Naive thymus-derived CD4-positive, alpha-beta T cell (primary cell): ENCODE data around the gene BCL2L1. TPM values are rescaled to one million over a fixed set of nuclear protein-coding genes. Genes with fewer than 3 reads are reported as not detected.

Experiments used
- ATAC-seq: fragments of 150-1000 bp; cut with Tn5 transposase; 2 replicates; pipeline ENCODE4 v1.10.0; 2021; ENCODE audit warnings: mild to moderate bottlenecking, moderate library complexity
- CTCF ChIA-PET: fragments of 350-600 bp; sonication (Branson Sonifier 250); formaldehyde crosslinking; loops from one replicate; lab custom pipeline; 2021; ENCODE audit warnings: antibody characterized with exemption; lab: Charles Lee
- POLR2A ChIA-PET: fragments of 350-600 bp; sonication (Branson Sonifier 250); formaldehyde crosslinking; loops from one replicate; lab custom pipeline; 2021; ENCODE audit warnings: antibody characterized with exemption, inconsistent platforms; lab: Charles Lee
- DNase-seq, 9 donors: peaks; one replicate each; pipeline versions ENCODE4 v3.0.0 to v3.0.0-alpha.2; 2020 to 2022; ENCODE audit warnings: mixed read lengths in 1 of 9
- H3K27ac ChIP-seq: one replicate; pipeline ENCODE4 v1.7.0; 2013; ENCODE audit warnings: mild to moderate bottlenecking, low read depth, low read length, moderate library complexity
- H3K27me3 ChIP-seq, 2 donors: one replicate each; pipeline ENCODE4 v1.7.0; 2013; ENCODE audit warnings: low read length in 2 of 2, mild to moderate bottlenecking in 2 of 2, moderate library complexity in 2 of 2; ENCODE audit not compliant: control insufficient read depth in 2 of 2, insufficient read depth in 2 of 2
- H3K36me3 ChIP-seq, 3 experiments: 1 replicate in 2 of 3; 2 replicates in 1 of 3; pipeline ENCODE4 v1.7.0; 2013; ENCODE audit warnings: low read length in 3 of 3, mild to moderate bottlenecking in 3 of 3, moderate library complexity in 1 of 3; ENCODE audit not compliant: insufficient read depth in 3 of 3, control insufficient read depth in 2 of 3
- H3K4me1 ChIP-seq, 2 donors: one replicate each; pipeline ENCODE4 v1.7.0; 2013; ENCODE audit warnings: low read length in 2 of 2, mild to moderate bottlenecking in 2 of 2, moderate library complexity in 1 of 2; ENCODE audit not compliant: control insufficient read depth in 2 of 2, insufficient read depth in 2 of 2
- H3K4me3 ChIP-seq: 2 replicates; pipeline ENCODE4 v1.7.0; 2013; ENCODE audit warnings: mild to moderate bottlenecking, low read length
- H3K9me3 ChIP-seq, 3 experiments: 1 replicate in 2 of 3; 2 replicates in 1 of 3; pipeline ENCODE4 v1.7.0; 2013; ENCODE audit warnings: low read length in 3 of 3; ENCODE audit not compliant: control insufficient read depth in 2 of 3
- H3K27ac Mint-ChIP-seq, 9 donors: one replicate each; pipeline ENCODE4 v1.8.0; 2020 to 2022; ENCODE audit warnings: mixed read lengths in 9 of 9, mild to moderate bottlenecking in 8 of 9, moderate library complexity in 5 of 9, inconsistent platforms in 2 of 9
- H3K27me3 Mint-ChIP-seq, 5 donors: one replicate each; pipeline ENCODE4 v1.8.0; 2021 to 2022; ENCODE audit warnings: mixed read lengths in 5 of 5, mild to moderate bottlenecking in 1 of 5
- H3K36me3 Mint-ChIP-seq, 5 donors: one replicate each; pipeline ENCODE4 v1.8.0; 2020 to 2022; ENCODE audit warnings: mixed read lengths in 5 of 5, mild to moderate bottlenecking in 3 of 5, inconsistent platforms in 1 of 5
- H3K4me1 Mint-ChIP-seq, 7 donors: one replicate each; pipeline ENCODE4 v1.8.0; 2020 to 2022; ENCODE audit warnings: mixed read lengths in 7 of 7, mild to moderate bottlenecking in 3 of 7, inconsistent platforms in 1 of 7
- H3K4me3 Mint-ChIP-seq, 10 donors: one replicate each; pipeline ENCODE4 v1.8.0; 2020 to 2022; ENCODE audit warnings: mild to moderate bottlenecking in 10 of 10, mixed read lengths in 10 of 10, moderate library complexity in 6 of 10, inconsistent platforms in 2 of 10
- H3K9me3 Mint-ChIP-seq, 11 donors: one replicate each; pipeline ENCODE4 v1.8.0; 2020 to 2022; ENCODE audit warnings: mixed read lengths in 11 of 11, mild to moderate bottlenecking in 4 of 11, inconsistent platforms in 1 of 11, moderate library complexity in 1 of 11
- intact Hi-C, 2 donors: fragments of 100-400 bp; cut with micrococcal nuclease; formaldehyde crosslinking; loops; one replicate each; pipeline ENCODE4 v1.15.1; 2023
- polyA plus RNA-seq, 2 donors: library from polyadenylated mRNA; unstranded; fragments of 300-500 nt; fragmentation: Illumina TruSeq; gene quantifications; one replicate each; pipeline ENCODE4 v1.2.3, GENCODE V29; 2021
- total RNA-seq, 6 experiments: library from RNA in 5 of 6; stranded (reverse) in 5 of 6; gene quantifications; 1 replicate in 5 of 6; 2 replicates in 1 of 6; pipeline ENCODE4 v1.2.3 and lab custom pipeline; 2021 to 2026

The BCL2L1 gene
- total and polyA plus RNA-seq, 7 experiments from 2014 or later, result 11.5 to 111 (median 15.6) TPM

- Mint-ChIP-seq H3K4me1 (peaks cover 35 to 71% (median 48%) of the 10 kb centered on the region in 7 donors), H3K27me3 (no peaks in the 10 kb centered on the region), H3K9me3 (peaks cover 0 to 1% (median 0%) of the 10 kb centered on the region in 11 donors), H3K36me3 (peaks cover 0 to 26% (median 0%) of the 10 kb centered on the region in 5 donors), H3K4me3 (no peak overlapping the region), H3K27ac (peak overlapping the region in 6 of 9 donors; percentile 23 to 88 (median 72))
- no peak for ATAC-seq
- intact Hi-C loops, result loop anchor here in 1 of 2 donors (10.0 kb wide), 1 partner anchor 350 kb away; the partner anchor contains the start of gene CCM2L
- ChIA-PET POLR2A (interaction anchor here (1.2 to 2.5 kb wide), 2 partner anchors 10 to 58 kb away, joined by 4 to 13 read pairs; partner anchors contain the start of gene BCL2L1), CTCF (interaction anchor here (0.8 to 2.9 kb wide), 4 partner anchors 9 to 62 kb away, joined by 4 to 31 read pairs (median 4); no protein-coding TSS in a partner anchor)
- H3K27me3 ChIP-seq, result no peaks in the 10 kb centered on the region
- H3K4me1 ChIP-seq, result peaks cover 4 to 28% of the 10 kb centered on the region in 2 donors
- H3K9me3 ChIP-seq, result no peaks in the 10 kb centered on the region
- no peak for DNase-seq
- H3K27ac ChIP-seq, result peak overlapping the region; percentile 33
- no peak overlapping the region for H3K4me3 ChIP-seq
- peaks cover 0 to 21% (median 0%) of the 10 kb centered on the region in 3 experiments for H3K36me3 ChIP-seq
Measured at GRCh38 chr20:31664696-31665354, 57.8 kb downstream of the BCL2L1 start.

- Histone ChIP-seq H3K9me3 (no peaks in the 10 kb centered on the region), H3K36me3 (peaks cover 0 to 21% (median 0%) of the 10 kb centered on the region in 3 experiments), H3K4me1 (peaks cover 4 to 28% of the 10 kb centered on the region in 2 donors), H3K27ac (no peak overlapping the region), H3K4me3 (no peak overlapping the region), H3K27me3 (no peaks in the 10 kb centered on the region)
- Mint-ChIP-seq H3K36me3 (peaks cover 0 to 23% (median 0%) of the 10 kb centered on the region in 5 donors), H3K27ac (peak overlapping the region; percentile 42 to 84 (median 72)), H3K9me3 (peaks cover 0 to 1% (median 0%) of the 10 kb centered on the region in 11 donors), H3K27me3 (no peaks in the 10 kb centered on the region), H3K4me1 (peaks cover 32 to 63% (median 44%) of the 10 kb centered on the region in 7 donors), H3K4me3 (no peak overlapping the region)
- ATAC-seq, result no peak
- no peak for DNase-seq
- ChIA-PET CTCF (interaction anchor here (0.7 to 2.9 kb wide), 4 partner anchors 20 to 63 kb away, joined by 3 to 31 read pairs (median 4); no protein-coding TSS in a partner anchor), POLR2A (interaction anchor here (0.6 to 2.5 kb wide), 4 partner anchors 10 to 74 kb away, joined by 4 to 13 read pairs (median 4); partner anchors contain the start of gene BCL2L1)
- intact Hi-C loops, result loop anchor here in 1 of 2 donors (10.0 kb wide), 1 partner anchor 351 kb away; the partner anchor contains the start of gene CCM2L
Measured at GRCh38 chr20:31663838-31664695, 58.6 kb downstream of the BCL2L1 start.

- peak overlapping the region in 5 of 9 donors; percentile 48 to 84 (median 72) for H3K27ac Mint-ChIP-seq
- peaks cover 0 to 23% (median 0%) of the 10 kb centered on the region in 5 donors for H3K36me3 Mint-ChIP-seq
- peaks cover 0 to 21% (median 0%) of the 10 kb centered on the region in 3 experiments for H3K36me3 ChIP-seq
- no peak overlapping the region for H3K27ac ChIP-seq
- H3K4me3 Mint-ChIP-seq, result no peak overlapping the region
- peaks cover 32 to 63% (median 43%) of the 10 kb centered on the region in 7 donors for H3K4me1 Mint-ChIP-seq
- ChIA-PET POLR2A (interaction anchor here (0.6 to 2.5 kb wide), 3 partner anchors 55 to 75 kb away, joined by 4 to 13 read pairs (median 4); partner anchors contain the start of gene BCL2L1), CTCF (interaction anchor here (0.7 to 2.9 kb wide), 2 partner anchors 22 to 60 kb away, joined by 3 to 31 read pairs; no protein-coding TSS in a partner anchor)
- peaks cover 0 to 1% (median 0%) of the 10 kb centered on the region in 11 donors for H3K9me3 Mint-ChIP-seq
- peaks cover 4 to 28% of the 10 kb centered on the region in 2 donors for H3K4me1 ChIP-seq
- intact Hi-C loops, result loop anchor here in 1 of 2 donors (10.0 kb wide), 1 partner anchor 351 kb away; the partner anchor contains the start of gene CCM2L
- H3K27me3 Mint-ChIP-seq, result no peaks in the 10 kb centered on the region
- H3K27me3 ChIP-seq, result no peaks in the 10 kb centered on the region
- DNase-seq, result no peak
- H3K4me3 ChIP-seq, result no peak overlapping the region
- H3K9me3 ChIP-seq, result no peaks in the 10 kb centered on the region
- no peak for ATAC-seq
Measured at GRCh38 chr20:31663524-31663837, 59.2 kb downstream of the BCL2L1 start.

GRCh38 chr20:31662372-31662854, 60.3 kb downstream of the BCL2L1 start:
- Histone ChIP-seq H3K27ac (peak overlapping the region; percentile 69), H3K36me3 (peaks cover 0 to 21% (median 0%) of the 10 kb centered on the region in 3 experiments), H3K9me3 (no peaks in the 10 kb centered on the region), H3K4me3 (peak overlapping the region; percentile 54), H3K27me3 (no peaks in the 10 kb centered on the region), H3K4me1 (peaks cover 4 to 21% of the 10 kb centered on the region in 2 donors)
- intact Hi-C loops, result loop anchor here (1.0 to 10.0 kb wide), 2 partner anchors 12 to 352 kb away; partner anchors contain the start of gene CCM2L (in 1 of the 2)
- Mint-ChIP-seq H3K9me3 (peaks cover 0 to 1% (median 0%) of the 10 kb centered on the region in 11 donors), H3K36me3 (peaks cover 0 to 14% (median 0%) of the 10 kb centered on the region in 5 donors), H3K4me1 (peaks cover 23 to 54% (median 35%) of the 10 kb centered on the region in 7 donors), H3K4me3 (peak overlapping the region; percentile 61 to 89 (median 83)), H3K27ac (peak overlapping the region; percentile 7 to 91 (median 83)), H3K27me3 (no peaks in the 10 kb centered on the region)
- DNase-seq (no peak), ATAC-seq (no peak)
- ChIA-PET CTCF (interaction anchor here (0.6 to 2.5 kb wide), 7 partner anchors 13 to 66 kb away, joined by 3 to 108 read pairs (median 14); partner anchors contain the start of gene BCL2L1), POLR2A (interaction anchor here (0.6 to 4.1 kb wide), 6 partner anchors 9 to 76 kb away, joined by 3 to 85 read pairs (median 3); partner anchors contain the start of gene BCL2L1)

- ChIA-PET POLR2A (interaction anchor here (0.9 to 4.1 kb wide), 6 partner anchors 10 to 76 kb away, joined by 3 to 85 read pairs (median 3); partner anchors contain the start of gene BCL2L1), CTCF (interaction anchor here (0.5 to 2.5 kb wide), 15 partner anchors 11 to 76 kb away, joined by 3 to 108 read pairs (median 4); partner anchors contain the start of gene BCL2L1)
- peaks cover 4 to 17% of the 10 kb centered on the region in 2 donors for H3K4me1 ChIP-seq
- Mint-ChIP-seq H3K4me3 (peak overlapping the region; percentile 61 to 89 (median 83)), H3K9me3 (peaks cover 0 to 1% (median 0%) of the 10 kb centered on the region in 11 donors), H3K4me1 (peaks cover 20 to 50% (median 32%) of the 10 kb centered on the region in 7 donors), H3K36me3 (peaks cover 0 to 12% (median 0%) of the 10 kb centered on the region in 5 donors), H3K27ac (peak overlapping the region; percentile 66 to 91 (median 86)), H3K27me3 (no peaks in the 10 kb centered on the region)
- H3K9me3 ChIP-seq, result no peaks in the 10 kb centered on the region
- H3K4me3 ChIP-seq, result peak overlapping the region; percentile 54
- peak; percentile 97 for ATAC-seq
- intact Hi-C loops, result loop anchor here (1.0 to 10.0 kb wide), 6 partner anchors 13 to 353 kb away; partner anchors contain the start of genes CCM2L (in 1 of the 2) and HM13 (in 1 of the 2)
- H3K27ac ChIP-seq, result peak overlapping the region; percentile 69
- peak; percentile 48 to 81 (median 73) for DNase-seq
- H3K36me3 ChIP-seq, result peaks cover 0 to 21% (median 0%) of the 10 kb centered on the region in 3 experiments
- H3K27me3 ChIP-seq, result no peaks in the 10 kb centered on the region
Measured at GRCh38 chr20:31661625-31662371, 60.9 kb downstream of the BCL2L1 start.
